Body of pancreas (tissue), 4 donors: Measurements from ENCODE around the gene TNFRSF8.

Source experiments
- CTCF ChIP-seq, 7 experiments: fragments of 450-650 bp in 4 of 7; fragments of 200-600 bp in 3 of 7; sonication (generic) in 3 of 7; IDR thresholded peaks; one replicate each; pipeline ENCODE4 v1.5.1; 2016 to 2019; ENCODE audit warnings: antibody characterized with exemption in 7 of 7
- POLR2A ChIP-seq, 3 donors: fragments of 450-650 bp; IDR thresholded peaks; one replicate each; pipeline ENCODE4 v1.6.1; 2016; ENCODE audit warnings: antibody characterized with exemption in 3 of 3, mild to moderate bottlenecking in 2 of 3

GRCh38 chr1:12173631-12174121 lies 110.6 kb downstream of the TNFRSF8 start:
- TF ChIP-seq CTCF (IDR thresholded peaks at IDR 0.05) (no peak), POLR2A (IDR thresholded peaks at IDR 0.05) (peak in 1 of 3 donors; percentile 26)
